MCF 10A (cell line): Measurements from ENCODE around the gene RALGPS1. TPM values are rescaled to one million over a fixed set of nuclear protein-coding genes. Genes with fewer than 3 reads are reported as not detected.
A peak's percentile ranks its signal among the peaks of the same experiment; 100 is the strongest.

Experiments used
- BruUV-seq: library from RNA; stranded (reverse); fragments of 400-500 nt; replicated peaks from 2 replicates; lab custom pipeline; 2021; lab: Mats Ljungman, UMichigan
- CTCF ChIA-PET: fragments of 300-600 bp; sonication (Branson Sonifier 250); formaldehyde crosslinking; extraction: SDS; loops from one replicate; lab custom pipeline; 2021; ENCODE audit warnings: antibody characterized with exemption, inconsistent platforms; lab: Yijun Ruan, JAX
- POLR2A ChIA-PET: fragments of 300-600, 350-650 bp; sonication (Branson Sonifier 250); formaldehyde crosslinking; extraction: SDS; loops from one replicate; lab custom pipeline; 2020; ENCODE audit warnings: antibody characterized with exemption, inconsistent platforms; lab: Yijun Ruan, JAX
- DNase-seq: peaks from one replicate; pipeline ENCODE4 v3.0.0-alpha.2; 2018; ENCODE audit not compliant: unreplicated experiment
- H3K27ac Mint-ChIP-seq: one replicate; pipeline ENCODE4 v1.8.0; 2022; ENCODE audit warnings: mild to moderate bottlenecking, low read depth, mixed read lengths; ENCODE audit not compliant: unreplicated experiment
- H3K27me3 Mint-ChIP-seq: one replicate; pipeline ENCODE4 v1.8.0; 2022; ENCODE audit warnings: mixed read lengths; ENCODE audit not compliant: insufficient read depth, unreplicated experiment
- H3K36me3 Mint-ChIP-seq: one replicate; pipeline ENCODE4 v1.8.0; 2022; ENCODE audit warnings: mild to moderate bottlenecking, moderate library complexity, mixed read lengths; ENCODE audit not compliant: insufficient read depth, unreplicated experiment
- H3K4me1 Mint-ChIP-seq: one replicate; pipeline ENCODE4 v1.8.0; 2022; ENCODE audit warnings: mixed read lengths; ENCODE audit not compliant: insufficient read depth, unreplicated experiment
- H3K4me3 Mint-ChIP-seq: one replicate; pipeline ENCODE4 v1.8.0; 2022; ENCODE audit warnings: mild to moderate bottlenecking, moderate library complexity, mixed read lengths; ENCODE audit not compliant: unreplicated experiment
- H3K9me3 Mint-ChIP-seq: one replicate; pipeline ENCODE4 v1.8.0; 2022; ENCODE audit warnings: mixed read lengths; ENCODE audit not compliant: unreplicated experiment
- intact Hi-C: fragments of 100-400 bp; cut with micrococcal nuclease; formaldehyde crosslinking; loops from 2 replicates; pipeline ENCODE4 v1.14.1; 2022
- total RNA-seq: library from RNA; stranded (reverse); gene quantifications from 2 replicates; pipeline ENCODE4 v1.2.3, GENCODE V29; 2022
- TF ChIP-seq, protein P1 (sequence below): fragments of 200-600 bp; IDR thresholded peaks from one replicate; pipeline ENCODE4 v1.8.0; 2022; ENCODE audit warnings: antibody characterized with exemption, mild to moderate bottlenecking; ENCODE audit not compliant: unreplicated experiment

Gene RALGPS1
- total RNA-seq, 1 experiment from 2014 or later, result 2.4 TPM

DNA sequence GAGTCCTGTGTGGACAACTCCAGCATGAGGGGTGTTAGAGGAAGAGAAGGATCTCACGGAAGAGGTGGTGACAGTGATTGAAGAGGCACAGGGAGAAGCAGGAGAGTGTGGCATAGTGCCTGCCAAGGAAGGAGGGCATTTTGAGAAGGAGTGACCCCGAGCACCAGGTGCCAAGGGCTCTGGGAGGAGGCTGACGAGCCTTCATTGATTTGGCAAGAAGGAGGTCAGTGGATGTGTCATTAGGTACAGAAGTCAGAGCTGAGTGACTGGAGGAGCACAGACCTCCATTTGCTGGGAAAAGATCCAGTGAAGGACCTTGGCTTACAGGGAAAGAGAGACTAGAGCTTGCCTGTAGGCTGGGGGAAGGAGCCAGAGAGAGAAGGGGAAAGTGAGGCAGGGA, 278.2 kb downstream of the RALGPS1 start:
- Mint-ChIP-seq H3K27ac (no peak overlapping the region), H3K27me3 (peaks cover 36% of the 10 kb centered on the region), H3K4me3 (no peak overlapping the region), H3K9me3 (no peaks in the 10 kb centered on the region), H3K36me3 (no peaks in the 10 kb centered on the region), H3K4me1 (peaks cover 4% of the 10 kb centered on the region)
- CTCF ChIA-PET, result interaction anchor here (2.7 to 3.5 kb wide), 2 partner anchors 227 to 252 kb away, joined by 16 to 17 read pairs; no protein-coding TSS in a partner anchor
- BruUV-seq, result no TSS peak
- TF ChIP-seq, protein P1, sequence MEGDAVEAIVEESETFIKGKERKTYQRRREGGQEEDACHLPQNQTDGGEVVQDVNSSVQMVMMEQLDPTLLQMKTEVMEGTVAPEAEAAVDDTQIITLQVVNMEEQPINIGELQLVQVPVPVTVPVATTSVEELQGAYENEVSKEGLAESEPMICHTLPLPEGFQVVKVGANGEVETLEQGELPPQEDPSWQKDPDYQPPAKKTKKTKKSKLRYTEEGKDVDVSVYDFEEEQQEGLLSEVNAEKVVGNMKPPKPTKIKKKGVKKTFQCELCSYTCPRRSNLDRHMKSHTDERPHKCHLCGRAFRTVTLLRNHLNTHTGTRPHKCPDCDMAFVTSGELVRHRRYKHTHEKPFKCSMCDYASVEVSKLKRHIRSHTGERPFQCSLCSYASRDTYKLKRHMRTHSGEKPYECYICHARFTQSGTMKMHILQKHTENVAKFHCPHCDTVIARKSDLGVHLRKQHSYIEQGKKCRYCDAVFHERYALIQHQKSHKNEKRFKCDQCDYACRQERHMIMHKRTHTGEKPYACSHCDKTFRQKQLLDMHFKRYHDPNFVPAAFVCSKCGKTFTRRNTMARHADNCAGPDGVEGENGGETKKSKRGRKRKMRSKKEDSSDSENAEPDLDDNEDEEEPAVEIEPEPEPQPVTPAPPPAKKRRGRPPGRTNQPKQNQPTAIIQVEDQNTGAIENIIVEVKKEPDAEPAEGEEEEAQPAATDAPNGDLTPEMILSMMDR, result no peak
- intact Hi-C loops, result no loop called here
- DNase-seq, result no peak
- POLR2A ChIA-PET, result interaction anchor here (1.5 kb wide), 1 partner anchor 229 kb away, joined by 4 read pairs; no protein-coding TSS in a partner anchor

DNA sequence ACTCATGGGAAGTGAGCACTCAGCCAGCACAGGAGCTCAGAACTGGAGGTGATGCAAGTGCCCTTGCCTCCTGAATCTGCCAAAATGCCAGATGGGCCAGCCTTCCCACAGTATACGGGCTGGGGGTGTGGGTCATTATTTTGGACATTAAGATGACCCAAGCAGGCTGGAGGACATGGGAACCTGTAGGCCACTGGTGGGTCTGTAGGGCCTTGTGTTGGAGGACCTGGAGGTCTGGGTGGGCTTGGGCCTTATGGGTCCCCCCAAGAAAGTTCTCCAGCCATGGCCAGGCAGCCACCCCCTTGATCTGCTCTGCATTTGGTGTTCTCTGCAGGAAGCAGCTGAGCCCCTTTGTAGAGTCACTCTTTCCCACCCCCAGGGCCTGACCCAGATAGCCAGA, 278.9 kb downstream of the RALGPS1 start:
- H3K27ac Mint-ChIP-seq, result no peak overlapping the region
- H3K4me1 Mint-ChIP-seq, result peaks cover 4% of the 10 kb centered on the region
- DNase-seq, result no peak
- CTCF ChIA-PET, result interaction anchor here (3.5 to 8.7 kb wide), 2 partner anchors 228 to 252 kb away, joined by 17 to 107 read pairs; no protein-coding TSS in a partner anchor
- POLR2A ChIA-PET, result interaction anchor here (1.5 kb wide), 1 partner anchor 230 kb away, joined by 4 read pairs; no protein-coding TSS in a partner anchor
- no peak overlapping the region for H3K4me3 Mint-ChIP-seq
- peaks cover 36% of the 10 kb centered on the region for H3K27me3 Mint-ChIP-seq
- TF ChIP-seq, protein P1, result no peak
- intact Hi-C loops, result no loop called here
- H3K9me3 Mint-ChIP-seq, result no peaks in the 10 kb centered on the region
- BruUV-seq, result no TSS peak
- no peaks in the 10 kb centered on the region for H3K36me3 Mint-ChIP-seq

DNA sequence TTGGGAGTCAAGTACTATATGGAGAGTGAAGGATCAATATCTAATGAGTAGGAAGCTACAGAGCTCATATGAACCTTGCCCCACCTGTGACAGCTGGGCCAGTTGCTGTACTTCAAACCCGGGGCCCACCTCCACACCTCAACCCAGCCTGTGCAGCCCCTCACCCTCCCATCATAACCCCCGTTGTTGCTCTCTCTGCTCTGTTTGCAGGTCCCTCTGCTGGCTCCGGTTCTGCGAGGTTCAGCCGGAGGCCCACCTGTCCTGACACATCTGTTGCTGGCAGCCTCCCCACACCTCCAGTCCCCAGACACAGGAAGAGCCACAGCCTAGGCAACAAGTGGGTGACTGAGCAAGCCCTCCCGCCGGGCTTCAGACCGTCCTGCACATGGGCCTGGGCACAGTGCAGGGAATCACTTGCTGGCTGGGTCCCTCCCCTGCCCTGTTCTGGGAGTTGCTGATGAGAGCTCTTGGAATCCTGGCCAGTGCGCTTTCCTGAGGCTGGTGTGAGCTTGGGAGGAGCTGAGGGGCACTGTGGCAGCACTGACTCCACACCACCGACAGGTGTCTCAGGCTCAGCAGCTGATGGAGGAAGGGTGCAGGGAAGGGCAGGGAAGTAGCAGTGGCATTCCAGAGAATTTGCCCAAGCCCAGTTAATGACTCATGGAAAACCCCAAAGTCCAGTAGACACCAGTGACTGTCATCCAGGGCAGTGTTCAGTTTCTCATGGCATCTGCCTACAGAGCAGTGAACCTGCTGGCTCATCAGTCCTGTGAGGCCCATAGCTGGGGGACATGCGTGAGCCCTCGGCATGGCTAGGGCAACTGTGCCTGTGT, 280.5 kb downstream of the RALGPS1 start:
- peaks cover 36% of the 10 kb centered on the region for H3K27me3 Mint-ChIP-seq
- H3K9me3 Mint-ChIP-seq, result no peaks in the 10 kb centered on the region
- POLR2A ChIA-PET, result interaction anchor here (1.1 to 1.3 kb wide), 2 partner anchors 238 to 254 kb away, joined by 3 to 4 read pairs; no protein-coding TSS in a partner anchor
- CTCF ChIA-PET, result interaction anchor here (3.5 to 8.7 kb wide), 2 partner anchors 230 to 254 kb away, joined by 17 to 107 read pairs; no protein-coding TSS in a partner anchor
- BruUV-seq, result no TSS peak
- intact Hi-C loops, result no loop called here
- DNase-seq, result peak; percentile 83
- H3K4me3 Mint-ChIP-seq, result no peak overlapping the region
- TF ChIP-seq, protein P1, result no peak
- no peaks in the 10 kb centered on the region for H3K36me3 Mint-ChIP-seq
- H3K4me1 Mint-ChIP-seq, result peaks cover 4% of the 10 kb centered on the region
- H3K27ac Mint-ChIP-seq, result no peak overlapping the region
